ENCODE results near the gene NDUFAF8.

The NDUFAF8 gene

GRCh38 chr17:81238815-81239713 lies at the start of gene NDUFAF8, which contains the start of gene TEPSIN:
Gene NDUFAF8, plus strand, starts transcription at chr17:81239318. Its CDS starts 46 bp downstream, at chr17:81239364.
Gene TEPSIN, minus strand, starts transcription at chr17:81239055. Its CDS starts 22 bp downstream, at chr17:81239033.
- Histone ChIP-seq H3K79me2 (ENCODE audit: control insufficient read depth, low read length) (peaks cover 56% of the 10 kb centered on the region), H3K4me3 (ENCODE audit: low read length) (peak within 1 kb of the TSS; percentile 95), H3K27ac (ENCODE audit: low read depth, low read length) (peak within 1 kb of the TSS; percentile 58), H3K36me3 (ENCODE audit: control insufficient read depth, low read length) (peaks cover 39% of the 10 kb centered on the region), H3K27me3 (ENCODE audit: control insufficient read depth, low read length) (no peaks in the 10 kb centered on the region), H3K4me2 (ENCODE audit: low read length) (peak within 1 kb of the TSS; percentile 99), H3K9me2 (replicated peaks; ENCODE audit: control insufficient read depth, low read length) (no peaks in the 10 kb centered on the region), H4K20me1 (ENCODE audit: control insufficient read depth, insufficient read depth, low read depth, low read length) (peaks cover 11% of the 10 kb centered on the region; the same call in 1 of the 2 replicates), H3F3A (ENCODE audit: control insufficient read depth, insufficient read depth) (peaks cover 2% of the 10 kb centered on the region; the same call in 1 of the 2 replicates), H3K9me3 (ENCODE audit: control insufficient read depth, insufficient read depth, low read length) (no peaks in the 10 kb centered on the region), H3K4me1 (ENCODE audit: control insufficient read depth, low read length) (peaks cover 33% of the 10 kb centered on the region)
- TF ChIP-seq EZH2phosphoT487 (IDR thresholded peaks at IDR 0.05; ENCODE audit: borderline replicate concordance, low read length) = no peak
- no peak for TF ChIP-seq CTCF (IDR thresholded peaks at IDR 0.05; ENCODE audit: low read depth, low read length, poor library complexity, severe bottlenecking)

GRCh38 chr17:81189670-81190530 lies 49.2 kb upstream of the NDUFAF8 start:
- H3K27me3 ChIP-seq (ENCODE audit: control insufficient read depth, low read length) = no peaks in the 10 kb centered on the region
- H3K4me3 ChIP-seq (ENCODE audit: low read length) = no peak overlapping the region
- H3K4me1 ChIP-seq (ENCODE audit: control insufficient read depth, low read length) = no peaks in the 10 kb centered on the region
- H3K9me3 ChIP-seq (ENCODE audit: control insufficient read depth, insufficient read depth, low read length) = no peaks in the 10 kb centered on the region
- no peak for TF ChIP-seq CTCF (IDR thresholded peaks at IDR 0.05; ENCODE audit: low read depth, low read length, poor library complexity, severe bottlenecking)
- TF ChIP-seq EZH2phosphoT487 (IDR thresholded peaks at IDR 0.05; ENCODE audit: borderline replicate concordance, low read length) = no peak
- no peaks in the 10 kb centered on the region for H3K79me2 ChIP-seq (ENCODE audit: control insufficient read depth, low read length)
- no peaks in the 10 kb centered on the region for H3K9me2 ChIP-seq (replicated peaks; ENCODE audit: control insufficient read depth, low read length)
- H3K4me2 ChIP-seq (ENCODE audit: low read length) = no peak overlapping the region
- no peaks in the 10 kb centered on the region for H3F3A ChIP-seq (ENCODE audit: control insufficient read depth, insufficient read depth)
- no peak overlapping the region for H3K27ac ChIP-seq (ENCODE audit: low read depth, low read length)
- no peaks in the 10 kb centered on the region for H3K36me3 ChIP-seq (ENCODE audit: control insufficient read depth, low read length)
- H4K20me1 ChIP-seq (ENCODE audit: control insufficient read depth, insufficient read depth, low read depth, low read length) = no peaks in the 10 kb centered on the region

GRCh38 chr17:81190591-81190990 lies 48.5 kb upstream of the NDUFAF8 start:
- Histone ChIP-seq H3K36me3 (ENCODE audit: control insufficient read depth, low read length) (no peaks in the 10 kb centered on the region), H3K9me3 (ENCODE audit: control insufficient read depth, insufficient read depth, low read length) (no peaks in the 10 kb centered on the region), H3K27ac (ENCODE audit: low read depth, low read length) (no peak overlapping the region), H3K4me1 (ENCODE audit: control insufficient read depth, low read length) (no peaks in the 10 kb centered on the region), H3K9me2 (replicated peaks; ENCODE audit: control insufficient read depth, low read length) (no peaks in the 10 kb centered on the region), H3K79me2 (ENCODE audit: control insufficient read depth, low read length) (no peaks in the 10 kb centered on the region), H3K27me3 (ENCODE audit: control insufficient read depth, low read length) (no peaks in the 10 kb centered on the region), H3K4me3 (ENCODE audit: low read length) (no peak overlapping the region), H3F3A (ENCODE audit: control insufficient read depth, insufficient read depth) (no peaks in the 10 kb centered on the region), H4K20me1 (ENCODE audit: control insufficient read depth, insufficient read depth, low read depth, low read length) (no peaks in the 10 kb centered on the region), H3K4me2 (ENCODE audit: low read length) (no peak overlapping the region)
- TF ChIP-seq EZH2phosphoT487 (IDR thresholded peaks at IDR 0.05; ENCODE audit: borderline replicate concordance, low read length) (no peak), CTCF (IDR thresholded peaks at IDR 0.05; ENCODE audit: low read depth, low read length, poor library complexity, severe bottlenecking) (no peak)

Data from DOHH2 (cell line).